ENCODE results near the gene PDLIM5. TPM values are rescaled to one million over a fixed set of nuclear protein-coding genes. Genes with fewer than 3 reads are reported as not detected.
"Not testable (repeated sequence)": the region's sequence is repeated elsewhere in the genome, so short reads cannot be mapped to it uniquely, and the experiment has no call there.

PDLIM5 gene
- total RNA-seq, 1 donor from 2014 or later, result 75.3 TPM

GRCh38 chr4:94654714-94655113 lies 203.0 kb downstream of the PDLIM5 start:
- no peak for DNase-seq (ENCODE audit: low read depth)
- H3K27me3 ChIP-seq (ENCODE audit: control insufficient read depth, insufficient read depth, low read length), result no peaks in the 10 kb centered on the region
- H3K4me3 ChIP-seq (ENCODE audit: low read depth, low read length), result no peak overlapping the region
- TF ChIP-seq CTCF (IDR thresholded peaks at IDR 0.05; ENCODE audit: insufficient read depth, low read length, poor library complexity, severe bottlenecking), result no peak
- H3K36me3 ChIP-seq (ENCODE audit: control insufficient read depth, insufficient read depth, low read length), result no peaks in the 10 kb centered on the region

GRCh38 chr4:94660614-94661013 lies 208.9 kb downstream of the PDLIM5 start:
- H3K36me3 ChIP-seq (ENCODE audit: control insufficient read depth, insufficient read depth, low read length), result no peaks in the 10 kb centered on the region

GRCh38 chr4:94665021-94665420 lies 213.3 kb downstream of the PDLIM5 start:
- not testable (repeated sequence) for H3K27me3 ChIP-seq (ENCODE audit: control insufficient read depth, insufficient read depth, low read length); DNase-seq (ENCODE audit: low read depth); H3K36me3 ChIP-seq (ENCODE audit: control insufficient read depth, insufficient read depth, low read length); H3K4me3 ChIP-seq (ENCODE audit: low read depth, low read length)

More at GRCh38 chr4:94660614-94661013, 208.9 kb downstream of the PDLIM5 start:
- Histone ChIP-seq H3K4me3 (ENCODE audit: low read depth, low read length) (no peak overlapping the region), H3K27me3 (ENCODE audit: control insufficient read depth, insufficient read depth, low read length) (no peaks in the 10 kb centered on the region)
- DNase-seq (ENCODE audit: low read depth), result no peak
- TF ChIP-seq CTCF (IDR thresholded peaks at IDR 0.05; ENCODE audit: insufficient read depth, low read length, poor library complexity, severe bottlenecking), result no peak

GRCh38 chr4:94665500-94666404 lies 214.0 kb downstream of the PDLIM5 start:
- Histone ChIP-seq H3K36me3 (ENCODE audit: control insufficient read depth, insufficient read depth, low read length) (no peaks in the 10 kb centered on the region), H3K4me3 (ENCODE audit: low read depth, low read length) (no peak overlapping the region), H3K27me3 (ENCODE audit: control insufficient read depth, insufficient read depth, low read length) (no peaks in the 10 kb centered on the region)
- no peak for DNase-seq (ENCODE audit: low read depth)
- TF ChIP-seq CTCF (IDR thresholded peaks at IDR 0.05; ENCODE audit: insufficient read depth, low read length, poor library complexity, severe bottlenecking), result no peak

GRCh38 chr4:94668724-94669123 lies 217.0 kb downstream of the PDLIM5 start:
- Histone ChIP-seq H3K27me3 (ENCODE audit: control insufficient read depth, insufficient read depth, low read length) (no peaks in the 10 kb centered on the region), H3K36me3 (ENCODE audit: control insufficient read depth, insufficient read depth, low read length) (no peaks in the 10 kb centered on the region), H3K4me3 (ENCODE audit: low read depth, low read length) (no peak overlapping the region)
- no peak for TF ChIP-seq CTCF (IDR thresholded peaks at IDR 0.05; ENCODE audit: insufficient read depth, low read length, poor library complexity, severe bottlenecking)
- no peak for DNase-seq (ENCODE audit: low read depth)

GRCh38 chr4:94669672-94670664 lies 218.2 kb downstream of the PDLIM5 start:
- Histone ChIP-seq H3K27me3 (ENCODE audit: control insufficient read depth, insufficient read depth, low read length) (no peaks in the 10 kb centered on the region), H3K36me3 (ENCODE audit: control insufficient read depth, insufficient read depth, low read length) (no peaks in the 10 kb centered on the region), H3K4me3 (ENCODE audit: low read depth, low read length) (no peak overlapping the region)
- DNase-seq (ENCODE audit: low read depth), result no peak
- TF ChIP-seq CTCF (IDR thresholded peaks at IDR 0.05; ENCODE audit: insufficient read depth, low read length, poor library complexity, severe bottlenecking), result no peak

Measured in kidney epithelial cell (primary cell).